ENCODE measurements around the gene CFAP91. TPM values are rescaled to one million over a fixed set of nuclear protein-coding genes. Genes with fewer than 3 reads are reported as not detected.

CFAP91 gene
- total and polyA plus RNA-seq, 2 experiments from 2014 or later = 2.4 to 3.7 TPM

GRCh38 chr3:119703820-119704531, 1.2 kb downstream of the CFAP91 start (continued):
- TF ChIP-seq ZNF462 (CRISPR knock-in tag; IDR thresholded peaks at IDR 0.05) (no peak), NANOG (IDR thresholded peaks at IDR 0.05; ENCODE audit: borderline replicate concordance) (no peak), CTCF (conservative IDR thresholded peaks at IDR 0.05; ENCODE audit: low read depth in 2 of 2) (no peak)

GRCh38 chr3:119715105-119715504, 12.3 kb downstream of the CFAP91 start:
- no peak overlapping the region for H3K4me3 Mint-ChIP-seq
- H4K20me1 ChIP-seq (replicated peaks; ENCODE audit: insufficient read depth) = no peaks in the 10 kb centered on the region
- H3K79me2 ChIP-seq (replicated peaks; ENCODE audit: insufficient read depth) = no peaks in the 10 kb centered on the region
- ATAC-seq = no peak
- no peaks in the 10 kb centered on the region; the same call in 2 of the 3 replicates for H3K9me3 Mint-ChIP-seq
- H3K36me3 Mint-ChIP-seq (ENCODE audit: low read depth) = no peaks in the 10 kb centered on the region
- H3K27ac Mint-ChIP-seq = no peak overlapping the region
- H3K4me1 Mint-ChIP-seq = no peaks in the 10 kb centered on the region; the same call in 2 of the 3 replicates
- H3K27me3 Mint-ChIP-seq (ENCODE audit: insufficient read depth, low read depth, poor library complexity) = no peaks in the 10 kb centered on the region
- no peaks in the 10 kb centered on the region for H3F3A ChIP-seq (replicated peaks; ENCODE audit: low read depth)
- no peak overlapping the region for H2AFZ ChIP-seq
- H3K36me3 ChIP-seq (ENCODE audit: insufficient read depth) = no peaks in the 10 kb centered on the region
- no peak for DNase-seq (ENCODE audit: low spot score)
- H3K4me2 ChIP-seq = no peak overlapping the region
- no peaks in the 10 kb centered on the region for H3K4me1 ChIP-seq (ENCODE audit: insufficient read depth)
- H3K4me3 ChIP-seq = no peak overlapping the region
- no peaks in the 10 kb centered on the region for H3K9me2 ChIP-seq (ENCODE audit: insufficient read depth)
- no peaks in the 10 kb centered on the region for H3K27me3 ChIP-seq (ENCODE audit: insufficient read depth)
- H3K27ac ChIP-seq (ENCODE audit: low read depth) = no peak overlapping the region
- TF ChIP-seq CTCF (conservative IDR thresholded peaks at IDR 0.05; ENCODE audit: low read depth in 2 of 2) (no peak), EZH2phosphoT487 (IDR thresholded peaks at IDR 0.05; ENCODE audit: unreplicated experiment) (no peak), EZH2 (IDR thresholded peaks at IDR 0.05; ENCODE audit: low read depth, unreplicated experiment) (no peak), NANOG (IDR thresholded peaks at IDR 0.05; ENCODE audit: borderline replicate concordance) (no peak)

Data from GM23338 (cell line).